HG02943 (cell line): ENCODE results near the gene LMBR1L.
"Not testable (repeated sequence)": the region's sequence is repeated elsewhere in the genome, so short reads cannot be mapped to it uniquely, and the experiment has no call there.

ENCODE experiments used
- ATAC-seq: cut with Tn5 transposase; IDR thresholded peaks from one replicate; pipeline ENCODE4 v1.9.1; 2021; ENCODE audit warnings: mild to moderate bottlenecking, low read depth, moderate library complexity; ENCODE audit not compliant: unreplicated experiment

The LMBR1L gene, protein sequence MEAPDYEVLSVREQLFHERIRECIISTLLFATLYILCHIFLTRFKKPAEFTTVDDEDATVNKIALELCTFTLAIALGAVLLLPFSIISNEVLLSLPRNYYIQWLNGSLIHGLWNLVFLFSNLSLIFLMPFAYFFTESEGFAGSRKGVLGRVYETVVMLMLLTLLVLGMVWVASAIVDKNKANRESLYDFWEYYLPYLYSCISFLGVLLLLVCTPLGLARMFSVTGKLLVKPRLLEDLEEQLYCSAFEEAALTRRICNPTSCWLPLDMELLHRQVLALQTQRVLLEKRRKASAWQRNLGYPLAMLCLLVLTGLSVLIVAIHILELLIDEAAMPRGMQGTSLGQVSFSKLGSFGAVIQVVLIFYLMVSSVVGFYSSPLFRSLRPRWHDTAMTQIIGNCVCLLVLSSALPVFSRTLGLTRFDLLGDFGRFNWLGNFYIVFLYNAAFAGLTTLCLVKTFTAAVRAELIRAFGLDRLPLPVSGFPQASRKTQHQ

GRCh38 chr12:49110464-49111155 lies at the start of gene LMBR1L:
Gene LMBR1L, minus strand, starts transcription at chr12:49110847. Its CDS starts 292 bp downstream, at chr12:49110555.
- ATAC-seq = peak; percentile 98

- ATAC-seq = no peak
Measured at GRCh38 chr12:49160399-49160798, 49.8 kb upstream of the LMBR1L start.

- ATAC-seq = no peak
Measured at GRCh38 chr12:49154221-49154620, 43.6 kb upstream of the LMBR1L start.

DNA sequence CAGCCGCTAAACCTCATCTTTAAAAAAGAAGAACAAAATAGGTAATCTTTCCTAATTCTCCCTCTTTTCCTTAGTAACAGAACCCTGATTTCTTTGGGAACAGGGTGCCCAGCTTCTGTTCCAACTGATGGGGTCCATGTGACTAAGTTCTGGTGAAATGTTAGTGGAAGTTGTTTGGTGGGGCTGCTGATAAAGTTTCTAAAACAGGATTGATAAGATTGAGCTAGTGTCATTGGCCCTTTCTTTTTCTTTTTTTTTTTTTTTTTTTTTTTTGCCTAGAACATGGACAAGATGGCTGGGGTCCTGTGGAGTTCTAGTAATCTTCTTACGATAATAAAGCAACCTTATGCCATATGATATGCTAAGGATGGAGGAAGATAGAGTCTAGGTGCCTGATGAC lies 36.7 kb upstream of the LMBR1L start:
- ATAC-seq = no peak

- ATAC-seq = no peak
Measured at GRCh38 chr12:49146406-49146805, 35.8 kb upstream of the LMBR1L start.

- no peak for ATAC-seq
Measured at GRCh38 chr12:49144384-49144783, 33.7 kb upstream of the LMBR1L start.

- no peak for ATAC-seq
Measured at GRCh38 chr12:49138999-49139398, 28.4 kb upstream of the LMBR1L start.

DNA sequence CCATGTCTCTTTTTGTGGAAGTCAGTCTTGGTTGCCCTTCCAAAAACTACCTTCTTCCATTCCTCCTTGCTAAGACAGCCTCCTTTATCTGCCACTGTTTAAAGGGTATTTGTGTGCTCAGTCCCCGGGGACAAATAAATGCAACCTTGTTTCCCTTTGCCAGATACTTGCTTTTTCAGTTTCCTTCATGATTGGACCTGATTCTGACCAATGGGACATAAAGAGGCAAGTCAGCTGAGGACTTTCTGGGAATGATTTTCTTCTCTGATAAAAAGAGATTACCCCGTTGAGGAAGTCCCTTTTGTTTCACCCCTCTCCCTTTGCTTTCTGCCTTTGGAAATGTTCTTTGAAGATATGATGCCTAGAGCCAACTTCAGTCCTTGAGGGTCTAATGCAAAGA lies 27.9 kb upstream of the LMBR1L start:
- no peak for ATAC-seq

GRCh38 chr12:49137476-49137875 lies 26.8 kb upstream of the LMBR1L start:
- no peak for ATAC-seq

GRCh38 chr12:49136997-49137396 lies 26.4 kb upstream of the LMBR1L start:
- not testable (repeated sequence) for ATAC-seq

- no peak for ATAC-seq
Measured at GRCh38 chr12:49133590-49133989, 22.9 kb upstream of the LMBR1L start.

- no peak for ATAC-seq
Measured at GRCh38 chr12:49133014-49133413, 22.4 kb upstream of the LMBR1L start.

GRCh38 chr12:49131894-49132461 lies 21.3 kb upstream of the LMBR1L start:
- no peak for ATAC-seq

DNA sequence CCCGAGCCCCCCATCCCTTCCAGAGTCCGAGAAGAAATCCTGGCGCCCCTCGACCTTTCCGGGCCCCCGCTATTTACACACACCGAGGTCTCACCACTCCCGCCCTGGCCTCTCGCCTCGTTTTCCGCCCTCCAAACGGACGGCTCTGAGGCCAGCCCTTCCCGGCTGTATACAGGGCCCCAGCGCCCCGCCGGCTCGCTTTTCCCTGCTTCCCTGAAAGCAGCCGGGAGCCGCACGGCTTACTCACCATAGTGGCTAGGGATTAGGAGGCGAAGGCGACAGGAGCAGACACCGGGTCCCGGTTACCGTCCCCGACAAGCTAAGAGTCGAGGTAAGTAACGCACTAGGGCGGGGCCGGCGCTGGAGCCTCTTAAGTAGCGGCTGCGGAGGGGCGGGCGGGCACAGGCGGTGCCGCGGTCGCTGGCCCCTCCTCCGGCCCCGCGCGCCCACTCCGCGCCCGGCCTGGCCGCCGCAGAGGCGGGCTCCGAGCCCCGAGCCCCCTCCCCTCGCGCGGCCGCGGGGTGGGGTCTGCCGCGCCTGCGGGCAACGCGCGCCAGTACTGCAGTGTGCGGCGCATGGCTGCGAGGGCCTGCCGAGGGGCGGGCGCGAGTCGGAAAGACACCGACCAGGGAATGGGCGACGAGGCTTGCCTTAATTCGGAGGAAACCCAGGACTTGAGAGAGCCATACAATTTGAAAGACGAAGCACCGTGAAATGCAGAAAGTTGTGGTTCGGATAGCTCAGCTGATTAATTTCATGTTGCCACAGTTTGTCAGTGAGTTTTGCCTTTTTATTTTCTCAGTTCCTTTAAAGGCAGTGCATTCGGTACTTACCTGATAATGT lies 20.6 kb upstream of the LMBR1L start, which contains the start of gene TUBA1B:
TSS of gene TUBA1B (minus strand) at position 345 of the 843 bp plus-strand sequence. CDS start at position 250, 95 bp downstream.
- ATAC-seq = peak; percentile 57

- peak; percentile 42 for ATAC-seq
Measured at GRCh38 chr12:49130151-49131050, 19.8 kb upstream of the LMBR1L start.

GRCh38 chr12:49129332-49130150 lies 18.9 kb upstream of the LMBR1L start:
- no peak for ATAC-seq

DNA sequence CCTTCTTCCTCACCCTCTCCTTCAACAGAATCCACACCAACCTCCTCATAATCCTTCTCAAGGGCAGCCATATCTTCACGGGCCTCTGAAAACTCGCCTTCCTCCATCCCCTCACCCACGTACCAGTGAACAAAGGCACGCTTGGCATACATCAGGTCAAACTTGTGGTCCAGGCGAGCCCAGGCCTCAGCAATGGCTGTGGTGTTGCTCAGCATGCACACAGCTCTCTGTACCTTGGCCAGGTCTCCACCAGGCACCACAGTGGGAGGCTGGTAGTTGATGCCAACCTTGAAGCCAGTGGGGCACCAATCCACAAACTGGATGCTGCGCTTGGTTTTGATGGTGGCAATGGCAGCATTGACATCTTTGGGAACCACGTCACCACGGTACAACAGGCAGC lies 17.3 kb upstream of the LMBR1L start:
- not testable (repeated sequence) for ATAC-seq
